Stimulated activated CD8-positive, alpha-beta memory T cell treated with anti-CD3 and anti-CD28 coated beads, Interleukin-15, amount 100 ng/mL, for 24 hours (primary cell): ENCODE measurements around the gene BEST3.

Source experiments
- DNase-seq: peaks from one replicate; pipeline ENCODE4 v3.0.0-alpha.2; 2020; ENCODE audit warnings: low read depth

BEST3 gene

GRCh38 chr12:69698769-69699540 is at the start of gene BEST3:
Gene BEST3 (minus strand): TSS chr12:69699303. CDS start chr12:69697798, 1,505 bp downstream.
- no peak for DNase-seq

GRCh38 chr12:69744109-69744508 is 45.0 kb upstream of the BEST3 start:
- DNase-seq = no peak

- DNase-seq = peak; percentile 21
Observed at GRCh38 chr12:69739287-69740191, 40.4 kb upstream of the BEST3 start.

- peak; percentile 94 for DNase-seq
Observed at GRCh38 chr12:69738351-69739286, 39.5 kb upstream of the BEST3 start, which contains the start of gene RAB3IP. Gene RAB3IP (plus strand): TSS chr12:69738860. CDS start chr12:69755409, 16,549 bp downstream.

- no peak for DNase-seq
Observed at GRCh38 chr12:69733638-69734037, 34.5 kb upstream of the BEST3 start.

DNA sequence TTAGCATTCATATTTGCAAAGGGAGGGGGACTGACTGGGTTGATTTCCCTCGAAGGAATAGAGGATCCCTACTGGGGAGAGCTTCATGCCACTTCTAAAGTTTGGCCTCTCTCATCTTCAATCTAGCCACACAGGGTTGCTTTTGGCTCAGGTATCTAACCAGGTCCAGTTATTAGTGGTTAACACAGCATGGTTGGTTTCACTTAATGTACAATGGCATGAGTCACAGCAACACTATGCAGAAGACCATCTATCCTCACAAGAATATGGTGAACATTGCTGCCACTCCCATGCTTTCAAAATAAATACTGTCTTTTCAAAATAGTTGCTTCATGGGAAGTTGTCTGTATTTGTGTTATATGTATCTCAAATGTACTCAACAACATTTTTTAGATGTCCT is 33.0 kb upstream of the BEST3 start:
- DNase-seq = no peak

- no peak for DNase-seq
Observed at GRCh38 chr12:69726922-69727321, 27.8 kb upstream of the BEST3 start.

DNA sequence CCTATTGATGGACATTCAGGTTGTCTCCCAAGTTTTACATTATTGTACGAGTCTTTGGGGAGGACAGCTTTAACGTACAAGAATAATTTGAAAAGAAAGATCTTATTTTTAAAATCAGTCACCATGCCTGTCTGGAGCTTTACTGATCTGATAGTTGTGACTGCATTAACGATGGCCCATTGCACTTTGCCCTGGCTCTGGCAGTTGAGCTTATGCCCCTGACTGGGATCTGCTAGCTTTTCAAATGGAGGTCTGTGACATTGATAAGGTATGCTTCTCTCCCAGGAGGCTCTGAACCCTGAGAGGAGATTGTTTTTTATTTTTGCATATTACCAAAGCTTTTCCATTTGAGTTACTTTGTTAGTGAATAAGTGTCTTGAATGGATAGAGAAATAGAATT is 21.6 kb upstream of the BEST3 start:
- DNase-seq = no peak

GRCh38 chr12:69719336-69720316 is 20.5 kb upstream of the BEST3 start:
- DNase-seq = no peak

GRCh38 chr12:69714542-69714941 is 15.4 kb upstream of the BEST3 start:
- no peak for DNase-seq

- DNase-seq = no peak
Observed at GRCh38 chr12:69712826-69713225, 13.7 kb upstream of the BEST3 start.

DNA sequence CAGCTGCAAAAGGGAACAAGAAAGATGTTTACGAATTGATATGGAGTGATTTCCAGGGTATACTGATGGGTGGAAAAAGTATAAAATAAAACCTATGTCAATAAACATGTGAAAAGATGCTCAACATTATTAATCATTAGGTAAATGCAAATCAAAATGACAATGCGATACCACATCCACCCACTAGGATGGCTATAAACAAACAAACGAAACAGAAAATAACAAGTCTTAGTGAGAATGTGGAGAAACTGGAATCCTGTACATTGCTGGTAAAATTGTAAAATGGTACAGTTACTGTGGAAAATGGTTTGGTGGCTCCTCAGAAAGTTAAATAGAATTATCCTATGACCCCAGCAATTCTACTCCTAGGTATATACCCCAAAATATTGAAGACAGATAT is 9.5 kb upstream of the BEST3 start:
- DNase-seq = no peak

DNA sequence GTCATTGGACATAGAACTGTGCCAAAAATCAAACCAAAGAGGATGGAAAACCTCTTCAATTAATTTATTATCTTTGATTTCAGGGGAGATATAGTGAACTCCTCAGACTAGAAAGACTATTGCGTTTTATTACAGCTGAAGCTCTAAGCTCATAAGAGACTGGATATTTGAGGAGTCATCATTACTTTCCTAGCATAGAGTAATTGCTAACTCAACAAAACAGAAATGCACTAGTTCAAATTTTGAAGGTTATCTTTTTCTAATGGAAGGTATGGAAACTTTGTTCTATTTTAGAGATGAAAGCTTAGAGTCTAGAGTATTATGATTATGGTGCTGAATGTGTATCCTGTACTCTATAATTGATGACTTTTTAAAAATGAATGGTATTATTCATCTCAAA is 5.3 kb upstream of the BEST3 start:
- no peak for DNase-seq

- DNase-seq = no peak
Observed at GRCh38 chr12:69703146-69703642, 4.1 kb upstream of the BEST3 start.

- no peak for DNase-seq
Observed at GRCh38 chr12:69701826-69702225, 2.7 kb upstream of the BEST3 start.

GRCh38 chr12:69698054-69698453 is 1.0 kb downstream of the BEST3 start:
- no peak for DNase-seq

DNA sequence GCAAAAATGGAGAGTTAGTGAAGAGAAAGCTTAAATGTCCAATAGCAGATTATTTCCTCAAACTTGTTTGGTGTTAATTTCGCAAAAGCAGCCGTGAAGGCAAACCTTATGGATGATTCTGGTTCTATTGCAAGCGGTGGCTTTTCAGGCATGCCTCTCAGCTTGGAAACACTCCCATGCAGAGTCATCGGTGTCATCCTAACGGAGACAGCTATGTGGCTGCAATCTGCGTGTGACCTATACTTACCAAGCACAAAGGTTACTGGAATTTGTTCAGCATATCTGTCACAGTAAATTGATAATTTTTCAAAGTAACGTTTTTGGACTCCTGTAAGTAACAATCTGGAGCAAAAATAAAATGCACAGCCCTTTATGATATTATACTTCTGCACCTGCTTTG is 5.0 kb downstream of the BEST3 start:
- DNase-seq = no peak

DNA sequence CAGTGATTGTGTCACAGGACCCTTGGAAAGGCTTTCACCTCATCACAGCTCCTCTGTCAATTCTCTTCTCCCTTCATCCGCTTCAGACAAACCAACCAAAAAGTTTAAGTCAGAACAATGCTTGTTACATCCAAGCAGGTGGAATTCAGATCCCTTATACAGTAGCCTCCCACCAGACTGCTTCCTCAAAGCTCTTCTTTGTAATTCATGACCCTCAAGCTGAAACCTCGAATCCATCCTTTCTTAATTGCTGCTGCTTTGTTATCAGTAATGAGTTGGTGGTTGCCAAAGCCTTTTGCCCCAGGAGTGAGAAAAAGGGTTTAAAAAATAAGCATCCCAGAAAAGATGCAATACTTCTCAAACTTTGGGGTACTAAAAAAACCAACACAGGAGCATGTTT is 9.5 kb downstream of the BEST3 start:
- DNase-seq = no peak

DNA sequence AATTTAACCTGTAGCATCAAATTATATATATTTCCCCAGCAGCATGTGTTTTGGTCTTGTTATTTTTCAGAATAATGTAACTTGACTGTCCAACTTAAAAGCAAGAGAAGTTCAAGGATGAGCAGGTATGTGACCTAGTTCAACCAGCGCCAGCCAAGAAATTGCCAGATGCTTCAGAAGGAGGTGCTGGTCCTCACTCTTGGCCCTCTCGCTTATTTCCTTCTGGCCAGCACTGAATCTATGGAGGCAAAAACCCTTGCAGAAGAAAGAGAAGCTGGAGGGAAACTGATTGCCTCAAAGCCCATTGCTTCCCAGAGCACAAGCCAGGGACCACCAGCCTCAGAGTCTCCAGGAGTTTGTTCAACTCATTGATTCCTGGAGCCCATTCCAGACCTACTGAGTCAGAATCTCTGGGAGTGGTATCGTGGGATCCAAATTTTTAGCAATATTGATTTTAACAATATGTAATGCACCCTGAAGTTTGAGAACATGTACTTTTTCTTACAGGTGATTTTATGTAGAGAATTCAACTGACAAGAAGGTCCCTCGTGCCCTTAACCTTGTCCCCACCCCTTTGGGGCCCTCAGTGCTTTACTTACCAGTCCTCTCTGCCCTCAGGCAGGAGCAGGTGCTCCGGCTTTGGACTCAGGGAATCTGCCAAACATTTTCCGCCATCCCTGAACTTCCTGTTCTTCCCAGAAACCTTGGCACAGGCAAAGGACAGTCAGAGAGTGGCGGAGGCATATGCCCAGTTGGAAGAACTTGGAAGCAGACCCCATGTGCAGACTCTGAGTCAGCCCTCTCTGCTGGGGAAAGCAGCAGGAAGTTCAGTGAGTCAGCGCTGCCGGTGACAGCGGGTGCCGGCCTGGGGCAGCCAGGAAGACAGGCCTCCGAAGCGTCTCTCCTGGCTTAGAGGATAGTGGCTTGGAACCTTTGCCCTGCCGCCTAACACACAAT is 10.4 kb downstream of the BEST3 start:
- no peak for DNase-seq
